Fibroblast of skin of right quadriceps (primary cell): ENCODE results near the gene TANC1.
A peak's percentile ranks its signal among the peaks of the same experiment; 100 is the strongest.

ENCODE experiments used
- DNase-seq: peaks from one replicate; pipeline ENCODE4 v3.0.0-alpha.2; 2013

Gene TANC1

GRCh38 chr2:159066541-159067156 lies 98.2 kb downstream of the TANC1 start:
- no peak for DNase-seq

GRCh38 chr2:159067971-159068370 lies 99.5 kb downstream of the TANC1 start:
- peak; percentile 59 for DNase-seq

GRCh38 chr2:159069229-159069628 lies 100.8 kb downstream of the TANC1 start:
- DNase-seq, result no peak

GRCh38 chr2:159070235-159070634 lies 101.8 kb downstream of the TANC1 start:
- no peak for DNase-seq

GRCh38 chr2:159071190-159071915 lies 102.9 kb downstream of the TANC1 start:
- peak; percentile 88 for DNase-seq

GRCh38 chr2:159072795-159073194 lies 104.4 kb downstream of the TANC1 start:
- peak; percentile 79 for DNase-seq

GRCh38 chr2:159073256-159073655 lies 104.8 kb downstream of the TANC1 start:
- peak; percentile 44 for DNase-seq

- no peak for DNase-seq
These were observed 106.2 kb downstream of the TANC1 start for GRCh38 chr2:159074605-159075004.

GRCh38 chr2:159075727-159076126 lies 107.3 kb downstream of the TANC1 start:
- DNase-seq, result no peak

GRCh38 chr2:159076241-159076640 lies 107.8 kb downstream of the TANC1 start:
- DNase-seq, result peak; percentile 76

GRCh38 chr2:159077869-159078268 lies 109.4 kb downstream of the TANC1 start:
- DNase-seq, result peak; percentile 46

- no peak for DNase-seq
These were observed 110.0 kb downstream of the TANC1 start for GRCh38 chr2:159078443-159078842.

- no peak for DNase-seq
These were observed 112.2 kb downstream of the TANC1 start for GRCh38 chr2:159080641-159081040.

- no peak for DNase-seq
These were observed 113.7 kb downstream of the TANC1 start for GRCh38 chr2:159082119-159082518.

- DNase-seq, result peak; percentile 26
These were observed 116.2 kb downstream of the TANC1 start for GRCh38 chr2:159084384-159085370.

GRCh38 chr2:159086342-159086741 lies 117.9 kb downstream of the TANC1 start:
- DNase-seq, result peak; percentile 32

- DNase-seq, result no peak
These were observed 118.4 kb downstream of the TANC1 start for GRCh38 chr2:159086826-159087225.

GRCh38 chr2:159088906-159089305 lies 120.5 kb downstream of the TANC1 start:
- no peak for DNase-seq

GRCh38 chr2:159089543-159089942 lies 121.1 kb downstream of the TANC1 start:
- DNase-seq, result no peak

GRCh38 chr2:159090514-159091201 lies 122.2 kb downstream of the TANC1 start:
- peak; percentile 47 for DNase-seq

- peak; percentile 82 for DNase-seq
These were observed 122.9 kb downstream of the TANC1 start for GRCh38 chr2:159091381-159091780.

- DNase-seq, result no peak
These were observed 123.5 kb downstream of the TANC1 start for GRCh38 chr2:159091976-159092375.

- DNase-seq, result peak; percentile 30
These were observed 125.1 kb downstream of the TANC1 start for GRCh38 chr2:159093497-159093896.
